Stomach (tissue), 8 donors: ENCODE data around the gene SMIM45.

Source experiments
- DNase-seq, 2 donors: peaks; one replicate each; pipeline versions ENCODE4 v3.0.0 to v3.0.0-alpha.2; 2013 to 2019
- H3K27ac ChIP-seq, 5 donors: fragments of 200-600 bp in 4 of 5; sonication (generic) in 4 of 5; one replicate each; pipeline ENCODE4 v1.5.1; 2013 to 2019; ENCODE audit warnings: mild to moderate bottlenecking in 1 of 5, moderate library complexity in 1 of 5
- H3K27me3 ChIP-seq, 3 donors: fragments of 200-600 bp; sonication (generic); one replicate each; pipeline ENCODE4 v1.5.1; 2017 to 2019; ENCODE audit warnings: mixed run types in 1 of 3
- H3K36me3 ChIP-seq, 4 donors: fragments of 200-600 bp; sonication (generic); 1 replicate in 3 of 4; 2 replicates in 1 of 4; pipeline ENCODE4 v1.5.1; 2016 to 2019
- H3K4me1 ChIP-seq, 4 donors: fragments of 200-600 bp; sonication (generic); one replicate each; pipeline ENCODE4 v1.5.1; 2016 to 2019
- H3K4me3 ChIP-seq, 4 donors: fragments of 200-600 bp; sonication (generic) in 3 of 4; one replicate each; pipeline ENCODE4 v1.5.1; 2016 to 2019; ENCODE audit warnings: mild to moderate bottlenecking in 1 of 4
- H3K9me3 ChIP-seq, 4 donors: fragments of 200-600 bp; sonication (generic); one replicate each; pipeline ENCODE4 v1.5.1; 2016 to 2019
- EP300 ChIP-seq: sonication (generic); formaldehyde crosslinking; IDR thresholded peaks from one replicate; pipeline ENCODE4 v1.6.1; 2017; ENCODE audit warnings: antibody characterized with exemption
- POLR2A ChIP-seq, 4 donors: fragments of 450-650 bp; IDR thresholded peaks; one replicate each; pipeline ENCODE4 v1.6.1; 2016; ENCODE audit warnings: antibody characterized with exemption in 4 of 4, control low read depth in 2 of 4, mild to moderate bottlenecking in 1 of 4, moderate library complexity in 1 of 4
- POLR2AphosphoS5 ChIP-seq, 3 donors: sonication (generic); formaldehyde crosslinking; IDR thresholded peaks; one replicate each; pipeline ENCODE4 v1.6.1; 2016; ENCODE audit warnings: antibody characterized with exemption in 3 of 3
- WGBS, 5 donors: extraction: QIAGEN DNeasy Blood & Tissue Kit in 3 of 5; methylation state at CpG; one replicate each; pipeline versions ENCODE4 v1.1.5 to v1.1.7; 2013 to 2018; 5-methylcytosine and 5-hydroxymethylcytosine counted together
- intact Hi-C: fragments of 100-400 bp; cut with DNase I; formaldehyde crosslinking; loops from one replicate; pipeline ENCODE4 v1.15.1; 2023; ENCODE audit warnings: low total_unique reads
- TF ChIP-seq, protein P1 (sequence below), 7 experiments: fragments of 450-650 bp in 4 of 7; fragments of 200-600 bp in 3 of 7; sonication (generic) in 3 of 7; IDR thresholded peaks; one replicate each; pipeline ENCODE4 v1.5.1; 2016 to 2019; ENCODE audit warnings: antibody characterized with exemption in 7 of 7, control low read depth in 2 of 7, mild to moderate bottlenecking in 1 of 7
- donor health status: healthy with polysubstance abuse.
- donor health status: Bipolar disorder and iron deficiency.
- donor health status: healthy.

SMIM45 gene

GRCh38 chr22:41957941-41958556 lies 6.1 kb downstream of the SMIM45 start:
- Histone ChIP-seq H3K36me3 (no peaks in the 10 kb centered on the region), H3K27ac (no peak overlapping the region), H3K4me1 (peaks cover 4 to 21% (median 12%) of the 10 kb centered on the region in 4 donors), H3K27me3 (peaks cover 0 to 13% (median 0%) of the 10 kb centered on the region in 3 donors), H3K9me3 (no peaks in the 10 kb centered on the region), H3K4me3 (peak overlapping the region; percentile 30 to 47 (median 34))
- intact Hi-C loops: no loop called here
- DNase-seq: no peak
- 42 to 70% (median 52%) methylated on average over 15 to 23 of the region's 23 CpGs for WGBS, 5 donors
- no peak for TF ChIP-seq EP300
- TF ChIP-seq, protein P1, sequence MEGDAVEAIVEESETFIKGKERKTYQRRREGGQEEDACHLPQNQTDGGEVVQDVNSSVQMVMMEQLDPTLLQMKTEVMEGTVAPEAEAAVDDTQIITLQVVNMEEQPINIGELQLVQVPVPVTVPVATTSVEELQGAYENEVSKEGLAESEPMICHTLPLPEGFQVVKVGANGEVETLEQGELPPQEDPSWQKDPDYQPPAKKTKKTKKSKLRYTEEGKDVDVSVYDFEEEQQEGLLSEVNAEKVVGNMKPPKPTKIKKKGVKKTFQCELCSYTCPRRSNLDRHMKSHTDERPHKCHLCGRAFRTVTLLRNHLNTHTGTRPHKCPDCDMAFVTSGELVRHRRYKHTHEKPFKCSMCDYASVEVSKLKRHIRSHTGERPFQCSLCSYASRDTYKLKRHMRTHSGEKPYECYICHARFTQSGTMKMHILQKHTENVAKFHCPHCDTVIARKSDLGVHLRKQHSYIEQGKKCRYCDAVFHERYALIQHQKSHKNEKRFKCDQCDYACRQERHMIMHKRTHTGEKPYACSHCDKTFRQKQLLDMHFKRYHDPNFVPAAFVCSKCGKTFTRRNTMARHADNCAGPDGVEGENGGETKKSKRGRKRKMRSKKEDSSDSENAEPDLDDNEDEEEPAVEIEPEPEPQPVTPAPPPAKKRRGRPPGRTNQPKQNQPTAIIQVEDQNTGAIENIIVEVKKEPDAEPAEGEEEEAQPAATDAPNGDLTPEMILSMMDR (IDR thresholded peaks at IDR 0.05): peak in 1 of 7 experiments; percentile 30

DNA sequence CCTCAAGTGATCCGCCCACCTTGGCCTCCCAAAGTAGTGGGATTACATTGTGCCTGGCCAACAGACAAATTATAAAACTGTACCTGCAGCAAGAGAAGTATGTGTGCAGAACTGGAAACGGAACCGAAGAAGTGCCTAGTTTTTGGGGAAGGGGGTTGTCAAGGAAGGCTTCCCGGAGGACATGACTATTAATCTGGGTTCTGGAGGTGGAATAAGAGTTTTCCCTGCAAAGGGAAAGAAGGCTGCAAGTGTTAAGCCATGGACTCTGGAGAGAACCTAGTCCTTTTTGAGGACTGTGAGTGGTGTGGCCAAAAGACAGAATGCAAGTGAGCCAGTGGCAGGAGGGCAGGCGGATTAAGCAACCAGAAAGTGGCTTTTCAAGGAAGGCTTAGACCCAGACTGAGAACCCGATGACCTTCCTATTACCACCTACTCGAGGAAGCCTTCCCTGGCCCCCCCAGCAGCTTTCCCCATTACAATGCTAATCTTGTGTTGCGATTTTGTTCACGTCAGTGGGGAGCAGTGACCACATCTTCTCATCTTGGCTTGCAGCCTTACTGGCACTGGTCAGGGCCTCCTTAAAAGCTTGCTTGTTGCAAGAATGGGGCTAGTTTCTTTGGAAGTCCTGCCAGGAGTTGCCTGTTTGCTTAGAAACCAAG lies 11.6 kb downstream of the SMIM45 start:
- TF ChIP-seq POLR2AphosphoS5 (IDR thresholded peaks at IDR 0.05) (peak in 1 of 3 donors; percentile 18), POLR2A (IDR thresholded peaks at IDR 0.05) (no peak)
- peak; percentile 41 to 65 for DNase-seq
- WGBS, 5 donors: 50 to 64% (median 59%) methylated on average over 9 of the region's 9 CpGs
- Histone ChIP-seq H3K9me3 (no peaks in the 10 kb centered on the region), H3K27me3 (no peaks in the 10 kb centered on the region), H3K4me3 (no peak overlapping the region), H3K36me3 (no peaks in the 10 kb centered on the region), H3K27ac (peak overlapping the region in 4 of 5 donors; percentile 14 to 41 (median 34)), H3K4me1 (peaks cover 0 to 28% (median 14%) of the 10 kb centered on the region in 4 donors)
- intact Hi-C loops: no loop called here

DNA sequence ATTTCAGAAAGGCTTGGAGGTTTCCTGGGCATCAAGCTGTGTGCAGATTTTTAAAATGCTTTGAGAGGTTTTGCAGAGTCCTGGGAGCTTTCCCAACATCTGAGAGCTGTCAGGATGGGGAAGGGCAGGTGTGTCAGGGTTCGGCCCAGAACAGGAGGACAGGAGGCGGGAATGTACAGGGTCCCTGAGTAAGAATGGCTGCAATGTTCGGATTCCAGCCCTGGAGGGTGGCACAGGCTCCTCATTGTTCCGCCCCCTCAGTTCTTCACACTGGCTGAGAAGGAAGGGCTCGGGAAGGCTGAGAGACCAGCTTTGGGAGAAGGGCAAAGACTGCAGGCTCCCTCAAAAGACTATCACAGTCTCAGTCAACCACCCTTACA lies 12.2 kb downstream of the SMIM45 start:
- WGBS, 5 donors: 36 to 51% (median 39%) methylated on average over 5 of the region's 5 CpGs
- no peaks in the 10 kb centered on the region for H3K27me3 ChIP-seq
- no peak overlapping the region for H3K4me3 ChIP-seq
- H3K9me3 ChIP-seq: no peaks in the 10 kb centered on the region
- H3K27ac ChIP-seq: peak overlapping the region in 4 of 5 donors; percentile 14 to 41 (median 34)
- H3K36me3 ChIP-seq: no peaks in the 10 kb centered on the region
- peaks cover 0 to 28% (median 14%) of the 10 kb centered on the region in 4 donors for H3K4me1 ChIP-seq
- no peak for DNase-seq
- TF ChIP-seq POLR2AphosphoS5 (IDR thresholded peaks at IDR 0.05): no peak
- TF ChIP-seq POLR2A (IDR thresholded peaks at IDR 0.05): no peak
- TF ChIP-seq EP300: no peak
- intact Hi-C loops: no loop called here

GRCh38 chr22:41966225-41966606 lies 14.3 kb downstream of the SMIM45 start:
- WGBS, 5 donors: 91 to 100% (median 100%) methylated on average over 2 of the region's 2 CpGs
- Histone ChIP-seq H3K27me3 (peaks cover 0 to 20% (median 0%) of the 10 kb centered on the region in 3 donors), H3K27ac (no peak overlapping the region), H3K4me3 (no peak overlapping the region), H3K4me1 (peaks cover 0 to 16% (median 10%) of the 10 kb centered on the region in 4 donors), H3K9me3 (no peaks in the 10 kb centered on the region), H3K36me3 (no peaks in the 10 kb centered on the region)
- TF ChIP-seq POLR2A (IDR thresholded peaks at IDR 0.05): no peak
- intact Hi-C loops: no loop called here
- no peak for DNase-seq

- Histone ChIP-seq H3K36me3 (no peaks in the 10 kb centered on the region), H3K4me3 (no peak overlapping the region), H3K27me3 (peaks cover 0 to 25% (median 0%) of the 10 kb centered on the region in 3 donors), H3K4me1 (peaks cover 0 to 16% (median 10%) of the 10 kb centered on the region in 4 donors), H3K9me3 (no peaks in the 10 kb centered on the region), H3K27ac (no peak overlapping the region)
- 31 to 37% (median 35%) methylated on average over 8 of the region's 8 CpGs for WGBS, 5 donors
- intact Hi-C loops: no loop called here
- no peak for TF ChIP-seq POLR2A (IDR thresholded peaks at IDR 0.05)
- no peak for TF ChIP-seq EP300
- TF ChIP-seq, protein P1 (IDR thresholded peaks at IDR 0.05): peak in 3 of 7 experiments; percentile 6 to 33 (median 17)
- TF ChIP-seq POLR2AphosphoS5 (IDR thresholded peaks at IDR 0.05): no peak
- DNase-seq: peak; percentile 38 to 81
Measured at GRCh38 chr22:41966607-41967240, 14.8 kb downstream of the SMIM45 start.
